Mesothelial cell of epicardium (in vitro differentiated cells): Measurements from ENCODE around the gene KLK14. TPM values are rescaled to one million over a fixed set of nuclear protein-coding genes. Genes with fewer than 3 reads are reported as not detected.

ENCODE experiments used
- DNase-seq, 2 experiments: peaks; one replicate each; pipeline ENCODE4 v3.0.0; 2021; ENCODE audit warnings: low spot score in 2 of 2; ENCODE audit not compliant: unreplicated experiment in 2 of 2
- H3K27ac Mint-ChIP-seq: 2 replicates; pipeline ENCODE4 v1.8.0; 2021; ENCODE audit warnings: mixed read lengths
- H3K27me3 Mint-ChIP-seq: 2 replicates; pipeline ENCODE4 v1.8.0; 2021; ENCODE audit warnings: low read depth, mixed read lengths
- H3K36me3 Mint-ChIP-seq: 2 replicates; pipeline ENCODE4 v1.8.0; 2021; ENCODE audit warnings: mixed read lengths
- H3K4me1 Mint-ChIP-seq: 2 replicates; pipeline ENCODE4 v1.8.0; 2021; ENCODE audit warnings: mixed read lengths
- H3K4me3 Mint-ChIP-seq: 2 replicates; pipeline ENCODE4 v1.8.0; 2021; ENCODE audit warnings: mild to moderate bottlenecking, moderate library complexity, mixed read lengths
- H3K9me3 Mint-ChIP-seq: 2 replicates; pipeline ENCODE4 v1.8.0; 2021; ENCODE audit warnings: mixed read lengths
- total RNA-seq: library from RNA; stranded (reverse); gene quantifications from 3 replicates; pipeline ENCODE4 v1.2.1, GENCODE V29; 2021
- TF ChIP-seq, protein P1 (sequence below): fragments of 200-600 bp; sonication (generic); IDR thresholded peaks from one replicate; pipeline ENCODE4 v1.5.0; 2021; ENCODE audit warnings: antibody characterized with exemption; ENCODE audit not compliant: unreplicated experiment

KLK14 gene
- total RNA-seq, 1 donor from 2014 or later = 0.45 TPM

GRCh38 chr19:51091126-51091525 lies 8.4 kb upstream of the KLK14 start:
- H3K36me3 Mint-ChIP-seq = no peaks in the 10 kb centered on the region
- H3K4me3 Mint-ChIP-seq = no peak overlapping the region
- no peaks in the 10 kb centered on the region for H3K9me3 Mint-ChIP-seq
- no peak overlapping the region for H3K27ac Mint-ChIP-seq
- no peak for DNase-seq
- peaks cover 9% of the 10 kb centered on the region for H3K27me3 Mint-ChIP-seq
- TF ChIP-seq, protein P1, sequence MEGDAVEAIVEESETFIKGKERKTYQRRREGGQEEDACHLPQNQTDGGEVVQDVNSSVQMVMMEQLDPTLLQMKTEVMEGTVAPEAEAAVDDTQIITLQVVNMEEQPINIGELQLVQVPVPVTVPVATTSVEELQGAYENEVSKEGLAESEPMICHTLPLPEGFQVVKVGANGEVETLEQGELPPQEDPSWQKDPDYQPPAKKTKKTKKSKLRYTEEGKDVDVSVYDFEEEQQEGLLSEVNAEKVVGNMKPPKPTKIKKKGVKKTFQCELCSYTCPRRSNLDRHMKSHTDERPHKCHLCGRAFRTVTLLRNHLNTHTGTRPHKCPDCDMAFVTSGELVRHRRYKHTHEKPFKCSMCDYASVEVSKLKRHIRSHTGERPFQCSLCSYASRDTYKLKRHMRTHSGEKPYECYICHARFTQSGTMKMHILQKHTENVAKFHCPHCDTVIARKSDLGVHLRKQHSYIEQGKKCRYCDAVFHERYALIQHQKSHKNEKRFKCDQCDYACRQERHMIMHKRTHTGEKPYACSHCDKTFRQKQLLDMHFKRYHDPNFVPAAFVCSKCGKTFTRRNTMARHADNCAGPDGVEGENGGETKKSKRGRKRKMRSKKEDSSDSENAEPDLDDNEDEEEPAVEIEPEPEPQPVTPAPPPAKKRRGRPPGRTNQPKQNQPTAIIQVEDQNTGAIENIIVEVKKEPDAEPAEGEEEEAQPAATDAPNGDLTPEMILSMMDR = no peak
- peaks cover 25% of the 10 kb centered on the region for H3K4me1 Mint-ChIP-seq

GRCh38 chr19:51090471-51090870 lies 7.8 kb upstream of the KLK14 start:
- Mint-ChIP-seq H3K27me3 (peaks cover 9% of the 10 kb centered on the region), H3K4me3 (no peak overlapping the region), H3K4me1 (peaks cover 25% of the 10 kb centered on the region), H3K27ac (no peak overlapping the region), H3K9me3 (no peaks in the 10 kb centered on the region), H3K36me3 (no peaks in the 10 kb centered on the region)
- no peak for DNase-seq
- TF ChIP-seq, protein P1 = no peak

DNA sequence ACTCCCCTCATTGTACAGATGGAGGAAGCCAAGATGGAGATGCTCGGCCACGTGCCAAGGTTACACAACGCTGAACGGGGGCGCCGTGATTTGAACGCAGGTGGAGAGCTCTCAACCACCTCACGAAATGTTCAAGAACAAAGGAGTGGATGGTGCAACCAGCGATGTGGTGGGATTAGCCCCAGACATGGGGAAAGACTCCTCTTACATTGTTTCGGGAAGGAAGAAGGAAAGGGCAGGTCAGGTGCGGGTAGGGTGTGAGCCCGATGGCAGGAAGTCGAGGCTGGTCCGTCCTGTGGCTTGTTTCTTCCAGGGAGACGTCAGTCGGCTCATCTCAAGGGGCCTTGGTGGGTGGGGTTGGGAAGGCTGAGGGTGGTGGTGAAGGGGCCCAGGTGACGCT lies 7.1 kb upstream of the KLK14 start:
- no peaks in the 10 kb centered on the region for H3K36me3 Mint-ChIP-seq
- no peaks in the 10 kb centered on the region for H3K9me3 Mint-ChIP-seq
- H3K4me1 Mint-ChIP-seq = peaks cover 25% of the 10 kb centered on the region
- TF ChIP-seq, protein P1 = no peak
- DNase-seq = no peak
- no peak overlapping the region for H3K4me3 Mint-ChIP-seq
- no peak overlapping the region for H3K27ac Mint-ChIP-seq
- peaks cover 9% of the 10 kb centered on the region for H3K27me3 Mint-ChIP-seq

- TF ChIP-seq, protein P1 = no peak
- Mint-ChIP-seq H3K27ac (no peak overlapping the region), H3K4me3 (no peak overlapping the region), H3K9me3 (no peaks in the 10 kb centered on the region), H3K4me1 (no peaks in the 10 kb centered on the region), H3K36me3 (no peaks in the 10 kb centered on the region), H3K27me3 (peaks cover 38% of the 10 kb centered on the region)
- no peak for DNase-seq
These were observed 3.6 kb upstream of the KLK14 start for GRCh38 chr19:51086153-51086850.

DNA sequence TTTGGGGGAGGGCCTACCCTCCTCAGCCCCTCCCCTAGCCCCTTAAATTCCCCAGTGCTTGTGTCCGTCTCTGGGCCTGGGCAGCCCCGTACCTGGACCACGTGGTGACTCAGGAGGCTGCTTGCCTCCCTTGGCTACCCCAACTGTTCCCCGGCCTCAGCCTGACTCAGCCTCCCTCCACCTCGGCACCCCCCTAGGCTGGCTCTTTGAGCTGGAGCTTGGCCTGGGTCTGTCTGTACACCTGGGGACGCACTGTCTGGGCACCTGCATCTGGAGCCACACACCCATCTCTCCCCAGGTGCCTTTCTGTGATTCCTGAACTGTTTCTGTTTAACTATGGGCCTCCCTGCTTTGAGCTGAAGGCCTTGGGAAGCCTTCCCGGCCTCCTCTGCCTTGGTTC lies 1.8 kb upstream of the KLK14 start:
- Mint-ChIP-seq H3K36me3 (no peaks in the 10 kb centered on the region), H3K4me3 (no peak overlapping the region), H3K27me3 (peaks cover 35% of the 10 kb centered on the region), H3K27ac (no peak overlapping the region), H3K4me1 (no peaks in the 10 kb centered on the region), H3K9me3 (no peaks in the 10 kb centered on the region)
- DNase-seq = no peak
- TF ChIP-seq, protein P1 = no peak

- no peak overlapping the region for H3K4me3 Mint-ChIP-seq
- DNase-seq = no peak
- no peaks in the 10 kb centered on the region for H3K4me1 Mint-ChIP-seq
- peaks cover 35% of the 10 kb centered on the region for H3K27me3 Mint-ChIP-seq
- H3K9me3 Mint-ChIP-seq = no peaks in the 10 kb centered on the region
- TF ChIP-seq, protein P1 = no peak
- H3K27ac Mint-ChIP-seq = no peak overlapping the region
- no peaks in the 10 kb centered on the region for H3K36me3 Mint-ChIP-seq
These were observed 1.1 kb upstream of the KLK14 start for GRCh38 chr19:51083783-51084182.
